A673 (cell line): ENCODE results near the gene PLA2G4A. TPM values are rescaled to one million over a fixed set of nuclear protein-coding genes. Genes with fewer than 3 reads are reported as not detected.

ENCODE experiments used
- BruUV-seq: library from RNA; stranded (reverse); fragments of 400-500 nt; replicated peaks from 2 replicates; lab custom pipeline; 2021; lab: Mats Ljungman, UMichigan
- CTCF ChIA-PET: fragments of 300-600 bp; sonication (Branson Sonifier 250); formaldehyde crosslinking; loops from one replicate; lab custom pipeline; 2022; ENCODE audit warnings: antibody characterized with exemption; lab: Charles Lee
- POLR2A ChIA-PET: fragments of 300-600 bp; sonication (Branson Sonifier 250); formaldehyde crosslinking; loops from one replicate; lab custom pipeline; 2022; ENCODE audit warnings: antibody characterized with exemption; ENCODE audit not compliant: low non-redundant PET; lab: Charles Lee
- DNase-seq: peaks from one replicate; pipeline ENCODE4 v3.0.0-alpha.2; 2015; ENCODE audit warnings: low spot score
- H3K27ac ChIP-seq: fragments of 200-600 bp; sonication (generic); 2 replicates; pipeline ENCODE4 v1.5.1; 2016; ENCODE audit warnings: mixed run types, low read depth, mild to moderate bottlenecking, mixed read lengths, antibody characterized with exemption, low read length; ENCODE audit not compliant: poor library complexity, severe bottlenecking
- H3K27me3 ChIP-seq: fragments of 200-600 bp; sonication (generic); replicated peaks from 2 replicates; pipeline ENCODE4 v1.6.1; 2017; ENCODE audit warnings: mixed run types, low read depth, mild to moderate bottlenecking, mixed read lengths, antibody characterized with exemption, low read length; ENCODE audit not compliant: insufficient read depth, poor library complexity
- H3K36me3 ChIP-seq: fragments of 200-600 bp; sonication (generic); 2 replicates; pipeline ENCODE4 v1.6.1; 2016; ENCODE audit warnings: mixed run types, mild to moderate bottlenecking, mixed read lengths, antibody characterized with exemption, low read length; ENCODE audit not compliant: insufficient read depth, poor library complexity, severe bottlenecking
- H3K4me1 ChIP-seq: fragments of 200-600 bp; sonication (generic); 2 replicates; pipeline ENCODE4 v1.6.1; 2017; ENCODE audit warnings: mixed run types, mild to moderate bottlenecking, mixed read lengths, antibody characterized with exemption, low read length; ENCODE audit not compliant: insufficient read depth, poor library complexity, severe bottlenecking
- H3K4me3 ChIP-seq: fragments of 200-600 bp; sonication (generic); 2 replicates; pipeline ENCODE4 v1.5.1; 2016; ENCODE audit warnings: low read depth, mixed run types, mild to moderate bottlenecking, mixed read lengths, low read length; ENCODE audit not compliant: poor library complexity, severe bottlenecking
- H3K9me3 ChIP-seq: fragments of 200-600 bp; sonication (generic); 2 replicates; pipeline ENCODE4 v1.6.1; 2016; ENCODE audit warnings: mixed run types, low read depth, mild to moderate bottlenecking, mixed read lengths, antibody characterized with exemption, low read length; ENCODE audit not compliant: poor library complexity, severe bottlenecking
- EZH2 ChIP-seq: fragments of 200-600 bp; sonication (generic); IDR thresholded peaks from 2 replicates; pipeline ENCODE4 v1.6.1; 2017; ENCODE audit warnings: borderline replicate concordance, low read depth, mild to moderate bottlenecking, mixed read lengths, antibody characterized with exemption, low read length; ENCODE audit not compliant: poor library complexity, severe bottlenecking
- intact Hi-C: fragments of 100-400 bp; cut with micrococcal nuclease; formaldehyde crosslinking; loops from one replicate; pipeline ENCODE4 v1.10.0; 2022; ENCODE audit not compliant: unreplicated experiment
- total RNA-seq: library from RNA; stranded (reverse); gene quantifications from 2 replicates; pipeline ENCODE4 v1.2.3, GENCODE V29; 2021
- TF ChIP-seq, protein P1 (sequence below): fragments of 300-800, 200-600 bp; sonication (generic); conservative IDR thresholded peaks from 2 replicates; pipeline ENCODE4 v1.5.1; 2017; ENCODE audit warnings: low read depth, mild to moderate bottlenecking, antibody characterized with exemption, low read length, moderate library complexity, mixed read lengths

PLA2G4A gene
- total RNA-seq, 1 experiment from 2014 or later = 34.4 TPM

DNA sequence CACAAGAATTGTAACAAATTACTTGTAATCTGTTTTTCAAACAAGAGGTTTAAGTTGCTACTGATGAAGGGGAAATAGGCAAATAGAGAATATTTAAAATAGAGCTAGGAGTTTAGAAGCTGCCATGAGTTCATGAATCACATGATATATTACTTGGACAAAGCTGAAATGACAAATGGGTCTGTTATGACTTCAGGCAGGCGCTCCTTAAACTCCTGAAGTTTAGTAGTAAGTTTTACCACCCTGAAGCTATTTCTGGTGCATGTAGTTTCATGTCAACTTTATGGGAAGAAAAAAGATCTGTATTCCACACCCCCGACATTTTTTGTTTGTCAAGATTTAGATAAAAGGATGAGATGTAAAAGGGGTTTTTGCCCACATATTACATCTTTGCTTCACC is 58.5 kb downstream of the PLA2G4A start:
- Histone ChIP-seq H3K27me3 (no peaks in the 10 kb centered on the region), H3K4me3 (no peak overlapping the region), H3K4me1 (peaks cover 10% of the 10 kb centered on the region), H3K36me3 (no peaks in the 10 kb centered on the region), H3K27ac (no peak overlapping the region), H3K9me3 (no peaks in the 10 kb centered on the region)
- intact Hi-C loops = no loop called here
- no TSS peak for BruUV-seq
- CTCF ChIA-PET = no interaction called here
- POLR2A ChIA-PET = no interaction called here
- TF ChIP-seq, protein P1, sequence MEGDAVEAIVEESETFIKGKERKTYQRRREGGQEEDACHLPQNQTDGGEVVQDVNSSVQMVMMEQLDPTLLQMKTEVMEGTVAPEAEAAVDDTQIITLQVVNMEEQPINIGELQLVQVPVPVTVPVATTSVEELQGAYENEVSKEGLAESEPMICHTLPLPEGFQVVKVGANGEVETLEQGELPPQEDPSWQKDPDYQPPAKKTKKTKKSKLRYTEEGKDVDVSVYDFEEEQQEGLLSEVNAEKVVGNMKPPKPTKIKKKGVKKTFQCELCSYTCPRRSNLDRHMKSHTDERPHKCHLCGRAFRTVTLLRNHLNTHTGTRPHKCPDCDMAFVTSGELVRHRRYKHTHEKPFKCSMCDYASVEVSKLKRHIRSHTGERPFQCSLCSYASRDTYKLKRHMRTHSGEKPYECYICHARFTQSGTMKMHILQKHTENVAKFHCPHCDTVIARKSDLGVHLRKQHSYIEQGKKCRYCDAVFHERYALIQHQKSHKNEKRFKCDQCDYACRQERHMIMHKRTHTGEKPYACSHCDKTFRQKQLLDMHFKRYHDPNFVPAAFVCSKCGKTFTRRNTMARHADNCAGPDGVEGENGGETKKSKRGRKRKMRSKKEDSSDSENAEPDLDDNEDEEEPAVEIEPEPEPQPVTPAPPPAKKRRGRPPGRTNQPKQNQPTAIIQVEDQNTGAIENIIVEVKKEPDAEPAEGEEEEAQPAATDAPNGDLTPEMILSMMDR = no peak
- TF ChIP-seq EZH2 = no peak
- DNase-seq = no peak

DNA sequence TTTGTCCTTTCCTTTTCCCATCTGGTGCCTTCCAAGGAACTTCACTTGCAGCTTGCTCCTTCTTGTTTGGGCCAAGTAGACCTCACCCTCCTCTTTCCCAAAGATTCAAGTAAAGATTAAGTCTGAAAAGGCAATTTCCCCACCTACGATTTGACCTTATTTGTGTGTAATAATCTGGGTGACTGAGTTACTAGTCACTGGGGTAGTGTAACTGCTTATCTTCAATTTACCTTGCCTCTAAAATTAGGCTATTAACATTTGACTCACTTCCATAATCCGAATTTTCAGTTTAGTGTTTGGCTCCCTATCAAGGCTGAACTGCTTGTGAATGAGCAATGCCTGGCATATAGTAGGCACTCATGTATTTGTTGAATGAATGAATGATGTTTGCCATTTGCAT is 59.6 kb downstream of the PLA2G4A start:
- no peaks in the 10 kb centered on the region for H3K9me3 ChIP-seq
- no peaks in the 10 kb centered on the region for H3K27me3 ChIP-seq
- H3K4me1 ChIP-seq = no peaks in the 10 kb centered on the region
- ChIA-PET CTCF (no interaction called here), POLR2A (no interaction called here)
- BruUV-seq = no TSS peak
- no peaks in the 10 kb centered on the region for H3K36me3 ChIP-seq
- intact Hi-C loops = no loop called here
- H3K4me3 ChIP-seq = no peak overlapping the region
- H3K27ac ChIP-seq = no peak overlapping the region
- TF ChIP-seq, protein P1 = no peak
- TF ChIP-seq EZH2 = no peak
- no peak for DNase-seq

DNA sequence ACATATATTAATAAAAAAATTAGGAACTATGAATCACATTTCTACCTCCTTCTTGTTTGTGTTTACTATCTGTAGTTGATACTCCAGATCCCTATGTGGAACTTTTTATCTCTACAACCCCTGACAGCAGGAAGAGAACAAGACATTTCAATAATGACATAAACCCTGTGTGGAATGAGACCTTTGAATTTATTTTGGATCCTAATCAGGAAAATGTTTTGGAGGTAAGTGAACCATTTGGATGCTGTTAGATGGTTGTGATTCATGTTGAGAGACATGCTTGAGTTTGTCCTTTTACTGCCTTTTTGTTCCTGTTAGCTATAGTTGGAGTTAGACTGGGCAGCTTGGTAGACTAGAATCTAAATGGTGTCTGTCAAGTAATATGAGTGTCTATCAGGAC is 64.2 kb downstream of the PLA2G4A start:
- H3K36me3 ChIP-seq = no peaks in the 10 kb centered on the region
- H3K4me3 ChIP-seq = no peak overlapping the region
- CTCF ChIA-PET = no interaction called here
- no peaks in the 10 kb centered on the region for H3K9me3 ChIP-seq
- no peak for DNase-seq
- intact Hi-C loops = no loop called here
- TF ChIP-seq, protein P1 = no peak
- no peak for TF ChIP-seq EZH2
- H3K27me3 ChIP-seq = no peaks in the 10 kb centered on the region
- peaks cover 13% of the 10 kb centered on the region for H3K4me1 ChIP-seq
- no peak overlapping the region for H3K27ac ChIP-seq
- no TSS peak for BruUV-seq
- POLR2A ChIA-PET = no interaction called here
